Measurements from ENCODE around the gene ALG3.
A peak's percentile ranks its signal among the peaks of the same experiment; 100 is the strongest.

Gene ALG3

GRCh38 chr3:184259878-184260723, 11.3 kb upstream of the ALG3 start:
- DNase-seq (ENCODE audit: low read depth) = no peak

GRCh38 chr3:184259396-184259877, 10.7 kb upstream of the ALG3 start:
- no peak for DNase-seq (ENCODE audit: low read depth)

- no peak for DNase-seq (ENCODE audit: low read depth)
Observed at GRCh38 chr3:184258926-184259325, 10.2 kb upstream of the ALG3 start.

GRCh38 chr3:184257083-184257915, 8.5 kb upstream of the ALG3 start:
- no peak for DNase-seq (ENCODE audit: low read depth)

GRCh38 chr3:184255291-184256039, 6.7 kb upstream of the ALG3 start:
- DNase-seq (ENCODE audit: low read depth) = no peak

GRCh38 chr3:184250167-184250828, 1.5 kb upstream of the ALG3 start:
- peak; percentile 85 for DNase-seq (ENCODE audit: low read depth)

- peak; percentile 93 for DNase-seq (ENCODE audit: low read depth)
Observed at GRCh38 chr3:184249412-184250166, 827 bp upstream of the ALG3 start, which contains the start of gene EEF1AKMT4. TSS of gene EEF1AKMT4 (plus strand) at chr3:184249672. CDS start at chr3:184249695, 23 bp downstream.

GRCh38 chr3:184242297-184242685, 6.5 kb downstream of the ALG3 start:
- no peak for DNase-seq (ENCODE audit: low read depth)

GRCh38 chr3:184241447-184242296, 7.1 kb downstream of the ALG3 start:
- no peak for DNase-seq (ENCODE audit: low read depth)

- no peak for DNase-seq (ENCODE audit: low read depth)
Observed at GRCh38 chr3:184241141-184241446, 7.7 kb downstream of the ALG3 start.

- DNase-seq (ENCODE audit: low read depth) = no peak
Observed at GRCh38 chr3:184240384-184241140, 8.2 kb downstream of the ALG3 start.

- no peak for DNase-seq (ENCODE audit: low read depth)
Observed at GRCh38 chr3:184239708-184240107, 9.1 kb downstream of the ALG3 start.

- DNase-seq (ENCODE audit: low read depth) = no peak
Observed at GRCh38 chr3:184239221-184239620, 9.5 kb downstream of the ALG3 start.

- DNase-seq (ENCODE audit: low read depth) = no peak
Observed at GRCh38 chr3:184238246-184238818, 10.4 kb downstream of the ALG3 start.

GRCh38 chr3:184237807-184238206, 11.0 kb downstream of the ALG3 start:
- no peak for DNase-seq (ENCODE audit: low read depth)

- DNase-seq (ENCODE audit: low read depth) = no peak
Observed at GRCh38 chr3:184237211-184237610, 11.6 kb downstream of the ALG3 start.

GRCh38 chr3:184236636-184237035, 12.1 kb downstream of the ALG3 start:
- DNase-seq (ENCODE audit: low read depth) = no peak

GRCh38 chr3:184236033-184236410, 12.7 kb downstream of the ALG3 start:
- DNase-seq (ENCODE audit: low read depth) = no peak

Measured in stimulated activated CD4-positive, alpha-beta T cell treated with anti-CD3 and anti-CD28 coated beads, Interleukin-2, amount 100 ng/mL, for 4 hours (primary cell).